A549 (cell line): ENCODE results near the gene BICC1.

Source experiments
- CTCF ChIP-seq: fragments of >200 bp; sonication (Bioruptor Twin); formaldehyde crosslinking; IDR thresholded peaks from 3 replicates; pipeline ENCODE4 v1.5.1; 2016
- EP300 ChIP-seq, 2 experiments: fragments of >200 bp; sonication (Bioruptor Twin); formaldehyde crosslinking; IDR thresholded peaks; 2 replicates in 1 of 2; 3 replicates in 1 of 2; pipeline ENCODE4 v1.6.1; 2016 to 2017
- POLR2A ChIP-seq: IDR thresholded peaks from 2 replicates; pipeline ENCODE4 v1.6.1; 2012; ENCODE audit warnings: mild to moderate bottlenecking, low read length
- RAD21 ChIP-seq, 2 experiments: fragments of >200 bp in 1 of 2; sonication (Bioruptor Twin) in 1 of 2; formaldehyde crosslinking in 1 of 2; IDR thresholded peaks in 1 of 2; conservative IDR thresholded peaks in 1 of 2; 2 replicates in 1 of 2; 3 replicates in 1 of 2; pipeline ENCODE4 v1.6.1; 2012 to 2018; ENCODE audit warnings: inconsistent platforms in 1 of 2

- TF ChIP-seq CTCF: no peak
- TF ChIP-seq RAD21 (conservative IDR thresholded peaks at IDR 0.05 in 1 of 2, IDR thresholded peaks at IDR 0.05 in 1 of 2): no peak
- TF ChIP-seq EP300 (IDR thresholded peaks at IDR 0.05): no peak
- TF ChIP-seq POLR2A: no peak
Measured at GRCh38 chr10:58675321-58675720, 162.6 kb downstream of the BICC1 start.
